ENCODE results near the gene SSC5D.

SSC5D gene

DNA sequence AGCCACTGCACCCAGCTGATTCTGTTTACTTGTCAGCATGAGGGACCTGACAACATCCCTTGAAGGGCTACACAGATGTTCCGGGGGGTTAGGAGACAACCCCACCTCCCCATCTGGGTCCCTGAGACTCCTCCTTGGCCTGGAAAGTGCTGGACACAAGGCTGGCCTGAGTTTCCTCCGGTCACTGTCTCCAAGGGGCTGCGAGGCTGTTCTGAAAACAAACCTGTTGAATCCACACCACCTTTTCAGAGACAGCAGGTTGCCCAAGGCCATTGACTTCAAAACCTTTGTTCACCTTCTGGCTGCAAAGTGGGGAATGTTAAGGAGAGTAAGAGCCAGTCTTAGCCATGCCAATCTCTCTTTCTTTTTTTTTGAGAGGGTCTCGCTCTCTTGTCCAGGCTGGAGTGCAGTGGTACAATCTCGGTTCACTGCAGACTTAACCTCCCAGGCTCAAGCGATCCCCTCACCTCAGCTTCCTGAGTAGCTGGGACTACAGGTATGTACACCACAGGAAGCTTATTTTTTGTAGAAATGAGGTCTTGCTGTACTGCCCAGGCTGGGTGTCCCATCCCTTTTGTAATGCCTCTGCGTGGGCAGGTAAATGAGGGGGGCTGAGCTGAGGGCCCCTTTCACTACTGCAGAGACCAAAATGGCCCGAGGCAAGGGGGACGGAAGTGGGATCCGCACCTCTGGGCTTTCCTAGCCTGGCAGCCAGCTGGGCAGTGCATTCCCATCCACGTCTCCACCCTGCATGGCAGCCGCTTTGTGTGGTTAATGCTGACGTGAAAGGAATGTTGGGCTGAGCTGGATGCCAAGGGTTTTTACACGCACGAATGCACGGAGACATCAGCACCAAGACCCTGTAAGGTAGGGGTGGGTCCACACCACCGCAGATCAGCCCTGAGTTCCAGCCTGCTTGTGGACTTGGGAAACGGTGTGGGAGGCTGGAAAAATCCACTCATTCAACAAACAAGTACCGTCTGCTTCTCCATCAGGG lies 13.7 kb upstream of the SSC5D start:
- no peak for DNase-seq

DNA sequence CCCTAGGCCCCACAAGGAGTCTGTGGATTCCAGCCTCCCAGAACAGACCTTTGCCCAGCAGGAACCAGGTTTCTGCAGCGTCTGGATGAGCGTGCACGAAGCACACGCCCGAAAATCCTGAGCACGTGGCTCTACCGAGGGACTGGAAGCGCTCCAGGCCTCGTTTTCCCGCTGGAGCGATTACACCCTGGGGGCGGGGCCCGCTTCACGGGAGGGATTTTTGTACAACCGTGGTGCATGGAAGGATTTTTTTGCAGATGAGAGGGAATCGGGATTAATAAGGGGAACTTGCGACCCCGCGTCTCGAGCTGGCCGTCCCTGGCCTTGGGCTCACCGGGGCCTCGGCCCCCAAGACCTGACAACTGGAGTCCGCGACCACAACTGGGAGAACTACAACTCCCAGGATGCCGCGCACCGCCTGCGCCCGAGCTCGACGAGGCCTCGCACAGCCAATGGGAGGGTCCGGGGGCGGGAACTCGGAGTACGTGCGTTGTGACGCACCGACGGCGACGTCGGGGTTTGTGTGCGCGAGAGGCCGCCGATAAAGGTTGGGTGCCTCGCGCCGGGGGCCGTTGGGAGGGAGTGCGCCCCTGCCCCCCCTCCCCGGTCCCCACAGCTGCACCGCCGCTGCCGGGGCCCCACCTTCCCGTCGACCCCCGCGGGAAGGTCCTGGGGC lies 12.0 kb upstream of the SSC5D start, which contains the start of gene ZNF628:
Gene ZNF628, plus strand, starts transcription at position 518 of the 676 bp plus-strand sequence. CDS start 3,294 bp downstream, outside the sequence.
- peak; percentile 97 for DNase-seq

DNA sequence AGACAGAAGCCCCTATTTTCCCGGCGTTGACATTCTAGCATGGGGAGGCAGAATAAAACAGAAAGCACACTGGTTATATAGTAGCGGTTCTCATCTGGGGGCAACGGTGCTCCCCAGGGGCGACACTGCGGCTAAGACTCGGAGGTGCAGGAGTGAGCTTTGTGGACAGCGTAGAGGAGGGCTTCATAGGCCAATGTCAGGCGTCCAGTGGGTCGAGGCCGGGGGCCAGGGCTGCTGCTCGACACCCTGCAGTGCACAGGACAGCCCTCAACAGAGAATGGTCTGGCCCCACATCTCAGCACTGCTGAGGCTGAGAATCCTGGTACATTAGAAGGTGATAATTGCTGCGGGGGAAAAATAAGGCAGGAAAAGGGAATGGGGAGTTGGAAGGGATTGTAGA lies 10.3 kb upstream of the SSC5D start:
- no peak for DNase-seq

GRCh38 chr19:55478364-55478763 lies 9.9 kb upstream of the SSC5D start:
- no peak for DNase-seq

DNA sequence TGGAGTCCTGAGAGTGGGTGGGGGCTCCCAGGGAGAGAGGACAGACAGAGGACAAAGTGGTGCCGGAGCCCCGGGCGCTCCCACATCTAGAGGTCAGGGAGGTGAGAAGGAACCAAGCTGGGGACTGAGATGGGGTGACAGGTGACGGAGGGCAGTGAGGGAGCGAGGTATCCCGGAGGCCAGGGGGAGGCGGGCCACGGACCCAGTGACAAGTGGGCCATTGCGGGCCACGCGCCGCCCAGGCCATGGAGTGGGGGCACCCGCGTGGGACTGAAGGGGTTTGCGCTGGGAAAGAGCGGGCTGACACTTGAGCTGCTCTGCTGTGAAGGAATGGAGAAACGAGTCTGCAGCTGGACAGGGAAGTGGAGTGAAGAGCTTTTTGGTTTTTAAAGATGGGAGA lies 9.2 kb upstream of the SSC5D start:
- DNase-seq = no peak

GRCh38 chr19:55479451-55480230 lies 8.6 kb upstream of the SSC5D start:
- DNase-seq = no peak

- no peak for DNase-seq
These were observed 7.0 kb upstream of the SSC5D start for GRCh38 chr19:55481148-55481793.

DNA sequence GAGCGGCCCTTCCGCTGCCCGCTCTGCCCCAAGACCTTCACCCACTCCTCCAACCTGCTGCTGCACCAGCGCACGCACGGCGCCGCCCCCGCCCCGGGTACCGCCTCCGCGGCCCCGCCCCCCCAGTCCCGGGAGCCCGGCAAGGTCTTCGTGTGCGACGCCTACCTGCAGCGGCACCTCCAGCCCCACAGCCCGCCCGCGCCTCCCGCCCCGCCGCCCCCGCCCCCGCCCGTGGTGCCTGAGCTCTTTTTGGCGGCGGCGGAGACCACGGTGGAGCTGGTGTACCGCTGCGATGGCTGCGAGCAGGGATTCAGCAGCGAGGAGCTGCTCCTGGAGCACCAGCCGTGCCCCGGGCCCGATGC lies 6.5 kb upstream of the SSC5D start:
- DNase-seq = no peak

- no peak for DNase-seq
These were observed 5.9 kb upstream of the SSC5D start for GRCh38 chr19:55482156-55482961.

DNA sequence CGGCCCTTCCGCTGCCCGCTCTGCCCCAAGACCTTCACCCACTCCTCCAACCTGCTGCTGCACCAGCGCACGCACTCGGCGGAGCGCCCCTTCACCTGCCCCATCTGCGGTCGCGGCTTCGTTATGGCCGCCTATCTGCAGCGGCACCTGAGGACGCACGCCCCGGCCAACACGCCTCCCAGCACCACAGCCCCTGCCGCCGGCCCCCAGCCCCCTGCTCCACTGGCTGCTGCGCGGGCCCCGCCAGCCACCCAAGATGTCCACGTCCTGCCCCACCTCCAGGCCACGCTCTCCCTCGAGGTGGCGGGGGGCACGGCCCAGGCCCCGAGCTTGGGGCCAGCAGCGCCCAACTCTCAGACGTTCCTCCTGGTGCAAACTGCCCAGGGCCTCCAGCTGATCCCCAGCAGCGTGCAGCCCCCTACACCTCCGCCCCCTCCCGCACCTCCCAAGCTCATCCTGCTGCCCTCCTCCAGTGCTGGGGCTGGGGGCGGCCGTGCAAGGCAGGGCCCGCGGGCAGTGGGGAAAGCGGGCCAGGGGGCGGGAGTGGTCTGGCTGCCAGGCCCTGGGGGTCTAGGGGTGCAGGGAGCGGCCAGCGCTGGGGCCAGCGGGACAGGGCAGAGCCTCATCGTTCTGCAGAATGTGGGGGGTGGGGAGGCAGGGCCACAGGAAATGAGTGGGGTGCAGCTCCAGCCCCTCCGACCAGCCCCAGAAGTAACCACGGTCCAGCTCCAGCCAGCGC lies 5.1 kb upstream of the SSC5D start:
- no peak for DNase-seq

DNA sequence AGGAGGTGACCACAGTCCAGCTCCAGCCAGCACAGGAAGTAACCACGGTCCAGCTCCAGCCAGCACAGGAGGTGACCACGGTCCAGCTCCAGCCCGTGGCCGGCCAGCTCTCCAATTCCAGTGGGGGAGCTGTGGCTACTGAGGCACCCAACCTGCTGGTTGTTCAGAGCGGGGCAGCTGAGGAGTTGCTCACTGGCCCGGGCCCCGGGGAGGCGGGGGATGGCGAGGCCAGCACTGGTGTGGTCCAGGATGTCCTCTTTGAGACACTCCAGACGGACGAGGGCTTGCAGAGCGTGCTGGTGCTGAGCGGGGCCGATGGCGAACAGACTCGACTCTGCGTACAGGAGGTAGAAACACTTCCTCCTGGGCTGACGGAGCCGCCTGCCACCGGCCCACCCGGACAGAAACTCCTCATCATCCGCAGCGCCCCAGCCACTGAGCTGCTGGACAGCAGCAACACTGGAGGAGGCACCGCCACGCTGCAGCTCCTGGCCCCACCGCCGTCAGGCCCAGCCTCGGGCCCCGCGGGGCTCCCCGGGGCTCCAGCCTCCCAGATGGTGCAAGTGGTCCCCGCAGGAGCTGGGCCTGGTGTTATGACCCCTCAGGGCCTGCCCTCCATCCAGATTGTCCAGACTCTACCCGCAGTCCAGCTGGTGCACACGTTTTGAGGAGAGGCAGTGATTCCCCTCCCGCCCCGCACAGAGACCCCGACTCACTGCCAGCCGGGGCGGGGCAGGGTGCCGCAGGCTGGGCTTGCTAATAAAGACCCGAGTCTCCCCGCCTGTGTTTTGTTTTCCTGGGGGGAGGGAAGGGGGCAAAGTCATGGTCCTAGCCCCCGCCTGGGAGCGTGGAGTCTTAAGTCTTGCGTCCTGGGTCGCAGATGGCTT lies 4.3 kb upstream of the SSC5D start:
- no peak for DNase-seq

DNA sequence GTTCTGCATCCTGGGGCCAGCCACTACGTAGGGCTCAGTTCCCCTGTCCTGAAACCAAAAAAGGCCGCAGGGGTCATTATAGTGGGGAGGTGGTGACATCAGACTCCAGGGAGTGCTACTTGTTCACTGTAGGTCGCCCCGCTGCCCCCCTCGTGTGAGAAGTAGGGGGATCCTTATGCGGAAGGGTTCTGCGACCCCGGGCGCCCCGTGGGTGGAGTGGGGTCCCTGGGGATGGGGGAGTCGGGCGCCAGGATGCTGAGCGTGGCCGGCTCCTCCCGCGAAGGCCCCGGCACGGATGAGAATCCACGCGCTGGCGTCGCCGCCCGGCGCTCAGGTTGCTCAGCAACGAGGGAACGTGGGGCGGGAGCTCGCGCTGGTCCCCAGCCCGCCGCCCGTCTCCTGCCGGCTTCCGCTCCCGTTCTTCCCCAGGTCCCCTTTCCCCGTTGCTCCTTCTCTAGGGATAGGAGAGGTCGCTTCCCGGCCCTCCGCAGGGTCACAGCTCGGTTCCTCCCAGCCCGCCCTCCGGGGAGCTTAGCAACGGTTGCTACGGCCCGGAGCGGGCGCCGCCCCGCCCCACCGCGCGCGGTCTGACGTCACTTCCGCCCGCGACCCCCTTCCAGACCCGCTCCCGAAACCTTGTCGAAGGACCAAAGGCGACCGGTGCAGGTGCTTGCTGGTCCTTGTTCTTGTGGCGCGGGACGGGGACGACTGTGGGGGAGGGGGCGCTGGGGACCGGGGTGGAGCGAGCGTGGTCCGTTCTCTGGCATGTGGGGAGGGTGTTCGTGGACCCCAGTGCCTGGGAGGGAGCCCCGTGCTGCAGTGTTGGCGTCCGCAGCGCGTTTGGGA lies 3.4 kb upstream of the SSC5D start, which contains the start of gene NAT14:
Gene NAT14, plus strand, starts transcription at position 596 of the 846 bp plus-strand sequence. CDS start 521 bp downstream, outside the sequence.
- DNase-seq = peak; percentile 95

DNA sequence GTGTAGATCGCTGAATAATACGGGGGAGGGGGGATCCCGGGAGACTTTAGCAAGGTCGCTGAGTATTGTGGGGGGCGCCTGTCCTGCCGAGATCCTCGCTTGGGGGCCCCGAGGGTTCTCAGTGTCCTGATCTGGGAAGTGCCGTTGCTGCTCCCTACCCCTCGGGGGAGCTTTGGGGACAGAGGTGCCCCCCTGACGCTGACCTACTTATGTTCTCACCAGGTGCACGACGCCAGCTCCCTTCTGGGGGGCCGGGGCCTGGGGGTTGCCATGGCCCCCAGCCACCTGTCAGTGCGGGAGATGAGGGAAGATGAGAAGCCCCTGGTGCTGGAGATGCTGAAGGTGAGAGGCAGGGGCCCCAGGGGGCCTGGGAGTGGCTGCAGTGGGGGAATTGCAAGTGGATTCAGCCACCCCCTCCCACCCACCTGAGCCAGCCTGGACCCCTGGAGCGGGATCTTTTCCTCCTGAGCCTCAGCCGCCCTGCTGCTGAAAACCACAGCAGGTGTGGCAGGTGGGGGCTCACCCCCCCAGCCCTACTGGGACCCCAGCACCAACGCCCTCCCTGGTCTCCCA lies 2.7 kb upstream of the SSC5D start:
- DNase-seq = no peak

DNA sequence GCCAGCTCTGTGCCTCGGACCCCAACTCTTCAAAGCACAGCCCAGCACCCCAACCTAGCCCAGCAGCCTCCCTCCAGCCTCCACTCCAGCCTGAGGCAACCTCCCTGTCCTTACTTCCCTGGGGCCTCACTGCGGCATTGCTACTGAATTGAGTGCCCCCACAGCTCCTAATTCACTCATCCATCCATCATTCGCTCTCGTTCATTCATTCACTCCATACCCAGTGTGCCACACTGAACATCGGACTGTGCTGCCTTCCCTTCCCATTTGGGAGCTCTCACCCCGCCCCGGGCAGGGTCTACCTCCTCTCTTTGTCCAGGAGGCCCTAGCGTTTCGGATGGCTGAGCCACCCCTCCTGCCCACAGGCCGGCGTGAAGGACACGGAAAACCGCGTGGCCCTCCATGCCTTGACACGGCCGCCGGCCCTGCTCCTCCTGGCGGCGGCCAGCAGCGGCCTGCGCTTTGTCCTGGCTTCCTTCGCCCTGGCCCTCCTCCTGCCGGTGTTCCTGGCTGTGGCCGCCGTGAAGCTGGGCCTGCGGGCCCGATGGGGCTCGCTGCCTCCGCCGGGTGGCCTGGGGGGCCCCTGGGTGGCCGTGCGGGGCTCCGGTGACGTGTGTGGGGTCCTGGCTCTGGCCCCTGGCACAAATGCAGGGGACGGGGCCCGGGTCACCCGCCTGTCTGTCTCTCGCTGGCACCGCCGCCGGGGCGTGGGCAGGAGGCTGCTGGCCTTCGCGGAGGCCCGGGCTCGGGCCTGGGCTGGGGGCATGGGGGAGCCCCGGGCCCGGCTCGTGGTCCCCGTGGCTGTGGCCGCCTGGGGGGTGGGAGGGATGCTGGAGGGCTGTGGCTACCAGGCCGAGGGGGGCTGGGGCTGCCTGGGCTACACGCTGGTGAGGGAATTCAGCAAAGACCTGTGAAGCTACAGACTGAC lies 1.9 kb upstream of the SSC5D start:
- DNase-seq = no peak

DNA sequence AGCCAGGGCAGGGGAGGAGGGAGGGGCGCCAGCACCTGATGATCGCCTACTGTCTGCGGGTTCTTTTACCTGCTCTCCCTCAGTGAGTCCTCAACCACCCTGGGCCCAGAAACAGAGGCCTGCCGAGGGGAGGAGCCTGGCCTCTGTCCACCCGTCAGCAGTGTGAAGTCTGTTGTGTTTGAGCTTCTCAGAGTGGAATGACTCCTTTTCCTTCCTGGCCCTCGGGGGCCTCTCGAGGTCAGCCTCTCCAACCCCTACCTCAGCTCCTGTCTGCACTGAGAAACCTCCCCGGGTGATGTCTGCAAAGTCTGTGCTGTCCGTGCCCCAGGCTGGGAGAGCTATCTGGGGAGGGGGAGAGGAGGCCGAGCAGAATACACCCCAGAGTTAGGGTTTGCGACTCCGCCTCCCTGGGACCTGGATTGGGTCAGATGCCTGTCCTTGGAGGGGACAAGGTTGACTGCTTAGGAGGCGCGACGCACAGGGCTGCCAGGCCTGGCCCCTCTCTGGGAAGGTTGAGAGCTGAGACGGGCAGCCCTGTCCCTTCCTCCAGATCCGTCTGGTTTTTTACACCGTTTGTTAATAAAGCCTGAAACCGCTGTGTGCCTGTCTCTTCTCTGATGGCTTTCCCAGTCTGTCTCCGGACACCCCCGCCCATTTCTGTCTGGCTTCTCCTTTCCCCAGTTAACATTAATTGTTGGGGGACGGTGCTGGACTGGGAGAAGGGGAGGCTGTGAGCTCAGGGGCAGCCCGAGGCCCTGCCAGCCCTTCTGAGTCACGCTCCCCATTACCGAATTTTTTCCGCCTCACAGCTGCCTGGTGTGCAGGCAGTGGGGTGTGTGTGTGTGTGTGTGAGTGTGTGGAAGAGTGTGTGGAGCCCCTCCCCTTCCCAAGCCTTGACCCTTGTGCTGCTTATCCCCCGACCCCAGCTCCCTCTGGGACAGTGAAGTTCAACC lies 989 bp upstream of the SSC5D start:
- no peak for DNase-seq

All from 8988T (cell line).